Omental fat pad (tissue), 4 donors: ENCODE results near the gene KRTAP24-1. TPM values are rescaled to one million over a fixed set of nuclear protein-coding genes. Genes with fewer than 3 reads are reported as not detected.

Experiments
- ATAC-seq: fragments of 150-250 bp; one replicate; pipeline ENCODE4 v1.9.1; 2016; ENCODE audit warnings: mild to moderate bottlenecking, moderate library complexity; ENCODE audit not compliant: low FRiP score
- DNase-seq: peaks from one replicate; pipeline ENCODE4 v3.0.0-alpha.2; 2019; ENCODE audit warnings: low spot score
- CTCF ChIP-seq, 3 donors: fragments of 450-650 bp; IDR thresholded peaks; one replicate each; pipeline ENCODE4 v1.5.1; 2016 to 2017; ENCODE audit warnings: antibody characterized with exemption in 3 of 3, mild to moderate bottlenecking in 3 of 3, moderate library complexity in 2 of 3
- total RNA-seq, 4 donors: library from RNA; depleted of rRNA; stranded (reverse); fragments of >200 nt; gene quantifications; one replicate each; pipeline ENCODE4 v1.1.0, GENCODE V29; 2016

The KRTAP24-1 gene
- total RNA-seq, 4 donors from 2014 or later, result not detected

- ATAC-seq (no peak), DNase-seq (no peak)
- TF ChIP-seq CTCF (IDR thresholded peaks at IDR 0.05), result no peak
Observed at GRCh38 chr21:30305136-30305535, 22.4 kb upstream of the KRTAP24-1 start.

- TF ChIP-seq CTCF (IDR thresholded peaks at IDR 0.05), result no peak
- DNase-seq, result no peak
- no peak for ATAC-seq
Observed at GRCh38 chr21:30289215-30289614, 6.5 kb upstream of the KRTAP24-1 start, which contains the start of gene KRTAP25-1. KRTAP25-1 (minus strand) TSS chr21:30289514; CDS start chr21:30289490, 24 bp downstream.

GRCh38 chr21:30271611-30272010 lies 11.1 kb downstream of the KRTAP24-1 start:
- no peak for TF ChIP-seq CTCF (IDR thresholded peaks at IDR 0.05)
- ATAC-seq (no peak), DNase-seq (no peak)

GRCh38 chr21:30271156-30271555 lies 11.6 kb downstream of the KRTAP24-1 start:
- no peak for DNase-seq
- TF ChIP-seq CTCF (IDR thresholded peaks at IDR 0.05), result no peak
- ATAC-seq, result no peak

- ATAC-seq, result no peak
- no peak for DNase-seq
- TF ChIP-seq CTCF (IDR thresholded peaks at IDR 0.05), result no peak
Observed at GRCh38 chr21:30269803-30270530, 12.8 kb downstream of the KRTAP24-1 start.

GRCh38 chr21:30268608-30269197 lies 14.0 kb downstream of the KRTAP24-1 start:
- no peak for ATAC-seq
- no peak for TF ChIP-seq CTCF (IDR thresholded peaks at IDR 0.05)
- DNase-seq, result no peak

GRCh38 chr21:30257773-30258172 lies 25.0 kb downstream of the KRTAP24-1 start:
- DNase-seq (no peak), ATAC-seq (no peak)

More at GRCh38 chr21:30257773-30258172, 25.0 kb downstream of the KRTAP24-1 start:
- no peak for TF ChIP-seq CTCF (IDR thresholded peaks at IDR 0.05)
